GM18951 (cell line): Measurements from ENCODE around the gene NAGS.
A peak's percentile ranks its signal among the peaks of the same experiment; 100 is the strongest.
"Not testable (repeated sequence)": the region's sequence is repeated elsewhere in the genome, so short reads cannot be mapped to it uniquely, and the experiment has no call there.

Source experiments
- POLR2A ChIP-seq: IDR thresholded peaks from 4 replicates; pipeline ENCODE4 v1.6.1; 2011; ENCODE audit warnings: mild to moderate bottlenecking; ENCODE audit not compliant: insufficient read length, insufficient read depth; ENCODE audit errors: extremely low read depth
- in situ Hi-C: fragments of 300-500 bp; cut with MboI; formaldehyde crosslinking; loops from one replicate; pipeline ENCODE4 v1.12.0; 2022; ENCODE audit warnings: low sequenced_read_pairs, mixed read lengths, inconsistent platforms; ENCODE audit not compliant: unreplicated experiment

Gene NAGS

DNA sequence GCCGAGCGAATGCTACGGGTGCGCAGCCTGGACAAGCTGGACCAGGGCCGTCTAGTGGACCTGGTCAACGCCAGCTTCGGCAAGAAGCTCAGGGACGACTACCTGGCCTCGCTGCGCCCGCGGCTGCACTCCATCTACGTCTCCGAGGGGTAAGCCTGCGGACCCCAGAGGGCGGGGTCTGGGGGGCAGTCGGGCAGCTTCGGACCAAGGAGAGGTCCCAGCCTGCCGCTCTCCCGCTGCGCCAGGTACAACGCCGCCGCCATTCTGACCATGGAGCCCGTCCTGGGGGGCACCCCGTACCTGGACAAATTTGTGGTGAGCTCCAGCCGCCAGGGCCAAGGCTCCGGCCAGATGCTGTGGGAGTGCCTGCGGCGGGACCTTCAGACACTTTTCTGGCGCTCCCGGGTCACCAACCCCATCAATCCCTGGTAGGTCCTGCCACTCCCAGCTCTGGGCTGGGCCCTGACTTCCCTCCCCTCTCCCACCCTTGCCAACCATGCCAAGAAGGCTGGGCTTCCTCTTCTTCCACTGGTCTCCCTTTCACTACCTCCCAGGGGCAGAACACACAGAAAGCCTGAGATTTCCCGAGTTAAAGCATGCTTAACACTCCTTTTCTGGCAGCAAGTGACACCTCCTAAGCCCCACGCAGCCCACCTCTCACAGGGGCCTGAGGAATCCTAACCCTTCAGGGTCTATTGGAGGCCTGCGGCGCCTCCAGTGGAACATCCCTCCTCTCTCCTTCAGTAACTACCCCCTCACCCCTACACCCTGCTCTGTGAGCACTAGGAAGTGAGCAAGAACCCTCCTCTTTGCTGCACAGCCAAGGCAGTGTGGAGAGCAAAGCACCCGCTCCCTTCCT lies 3.2 kb downstream of the NAGS start:
- no peak for TF ChIP-seq POLR2A
- in situ Hi-C loops: no loop called here

- TF ChIP-seq POLR2A: no peak
- in situ Hi-C loops: no loop called here
These were observed 3.9 kb downstream of the NAGS start for GRCh38 chr17:44008205-44008909.

DNA sequence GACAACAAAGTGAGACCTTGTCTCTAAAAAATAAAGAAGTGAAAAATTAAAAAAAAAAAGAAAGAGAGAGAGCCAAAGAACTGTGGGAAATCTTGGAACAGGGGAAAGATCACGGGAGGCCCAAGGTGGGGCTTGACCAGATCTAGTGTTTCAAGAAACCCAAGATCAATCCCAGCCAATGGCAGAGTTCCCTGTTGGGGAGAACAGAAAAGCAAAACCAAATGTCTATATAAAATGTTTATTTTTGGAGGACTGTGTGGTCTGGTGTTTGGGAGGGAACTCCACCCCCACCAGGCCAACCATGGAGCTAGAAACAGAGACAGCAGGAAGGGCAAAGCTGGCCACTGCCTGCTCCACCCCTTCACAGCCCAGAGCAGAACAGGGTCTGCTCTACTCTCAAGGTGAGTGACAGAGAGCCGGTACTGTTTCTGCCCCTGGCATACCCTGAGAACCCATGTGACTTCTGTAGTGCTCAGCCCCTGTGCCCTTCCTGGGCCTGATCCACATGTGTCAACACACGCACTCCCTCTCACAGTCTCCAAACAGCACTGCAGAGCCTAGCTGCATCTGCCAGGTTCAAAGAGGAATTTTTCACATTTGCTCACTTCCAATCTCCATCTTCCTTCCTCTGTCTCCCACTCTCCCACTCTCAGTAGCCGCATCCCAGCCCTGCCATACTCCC lies 6.7 kb downstream of the NAGS start:
- TF ChIP-seq POLR2A: no peak
- in situ Hi-C loops: no loop called here

DNA sequence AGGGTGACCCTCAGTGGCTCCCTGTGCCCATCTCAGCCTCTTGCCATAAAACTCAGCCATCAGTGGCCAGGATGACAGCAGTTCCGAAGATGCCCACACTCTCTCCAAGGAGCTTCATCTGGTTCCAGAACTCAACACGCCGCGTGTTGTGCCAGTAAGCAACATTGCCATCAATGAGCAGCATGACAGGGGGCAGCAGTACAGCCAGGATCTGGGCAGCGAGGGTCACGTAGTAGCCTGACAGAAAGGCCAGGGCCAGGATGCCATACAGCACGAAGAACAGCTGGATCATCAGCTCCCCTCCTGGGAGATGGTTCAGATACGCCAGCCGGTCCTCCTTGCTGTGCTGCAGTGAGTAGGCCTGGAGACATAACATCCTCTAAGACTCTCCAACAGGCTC lies 7.5 kb downstream of the NAGS start:
- in situ Hi-C loops: no loop called here
- no peak for TF ChIP-seq POLR2A

GRCh38 chr17:44012391-44012790 lies 8.0 kb downstream of the NAGS start:
- TF ChIP-seq POLR2A: no peak
- in situ Hi-C loops: no loop called here

- in situ Hi-C loops: no loop called here
- no peak for TF ChIP-seq POLR2A
These were observed 8.5 kb downstream of the NAGS start for GRCh38 chr17:44012874-44013273.

- no peak for TF ChIP-seq POLR2A
- in situ Hi-C loops: no loop called here
These were observed 9.7 kb downstream of the NAGS start for GRCh38 chr17:44014133-44014436.

DNA sequence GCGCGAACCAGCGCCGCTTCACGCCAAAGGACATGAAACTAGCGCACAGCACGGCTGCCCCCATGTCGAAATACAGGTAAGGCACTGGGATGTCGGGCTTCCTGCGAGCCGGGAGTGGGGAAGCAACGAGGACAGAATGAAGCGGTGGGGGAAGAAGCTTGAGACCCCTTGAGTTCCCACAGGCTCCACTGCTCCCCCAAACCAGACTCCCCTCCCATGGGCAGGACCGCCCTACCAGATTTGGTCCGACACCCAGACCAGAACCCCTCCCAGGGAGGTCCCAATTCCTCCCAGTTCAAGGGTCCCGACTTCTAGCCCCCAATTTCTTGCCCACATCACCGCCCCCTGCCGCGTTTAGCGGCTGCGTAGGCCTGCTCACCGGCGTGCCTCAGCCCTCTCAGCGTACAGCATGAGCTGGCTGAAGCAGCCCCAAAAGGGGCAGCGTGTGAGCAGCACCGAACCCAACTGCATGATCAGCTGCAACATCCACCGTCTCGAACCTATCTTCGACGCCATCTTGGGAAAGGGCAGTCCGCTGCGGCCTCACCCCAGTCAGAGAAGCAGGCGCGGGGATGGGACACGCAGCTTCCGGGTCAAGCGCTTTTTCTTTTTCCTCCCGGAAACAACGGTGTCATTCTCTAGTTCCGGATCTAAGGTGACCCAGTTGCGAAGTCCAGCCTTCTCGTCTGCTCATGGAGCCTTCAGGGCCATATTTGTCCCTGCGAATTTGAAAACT lies 10.2 kb downstream of the NAGS start, which contains the start of gene TMEM101:
TMEM101 (minus strand) TSS at position 527 of the 736 bp plus-strand sequence; CDS start at position 516, 11 bp downstream.
- TF ChIP-seq POLR2A: peak; percentile 74
- in situ Hi-C loops: no loop called here

DNA sequence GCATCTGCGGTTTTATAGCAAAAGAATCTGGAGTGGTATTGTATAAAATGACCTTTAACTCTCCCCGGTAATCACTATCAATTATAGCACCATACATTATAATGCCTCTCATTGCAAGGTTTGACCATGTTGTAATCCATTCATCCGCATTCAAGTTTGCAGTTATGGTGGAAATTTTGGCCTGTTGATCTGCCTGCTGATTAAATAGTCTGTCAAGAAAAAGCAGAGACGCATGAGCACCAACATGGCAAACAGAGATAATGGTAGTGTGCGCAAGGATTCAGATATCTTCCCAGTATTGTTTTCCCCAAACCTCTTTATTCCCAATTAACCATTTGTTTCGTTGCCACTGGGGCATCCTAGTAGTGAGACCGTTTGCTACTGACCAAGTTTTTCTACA lies 16.8 kb downstream of the NAGS start:
- in situ Hi-C loops: not testable (repeated sequence)

GRCh38 chr17:44022246-44022645 lies 17.8 kb downstream of the NAGS start:
- in situ Hi-C loops: no loop called here
- no peak for TF ChIP-seq POLR2A

DNA sequence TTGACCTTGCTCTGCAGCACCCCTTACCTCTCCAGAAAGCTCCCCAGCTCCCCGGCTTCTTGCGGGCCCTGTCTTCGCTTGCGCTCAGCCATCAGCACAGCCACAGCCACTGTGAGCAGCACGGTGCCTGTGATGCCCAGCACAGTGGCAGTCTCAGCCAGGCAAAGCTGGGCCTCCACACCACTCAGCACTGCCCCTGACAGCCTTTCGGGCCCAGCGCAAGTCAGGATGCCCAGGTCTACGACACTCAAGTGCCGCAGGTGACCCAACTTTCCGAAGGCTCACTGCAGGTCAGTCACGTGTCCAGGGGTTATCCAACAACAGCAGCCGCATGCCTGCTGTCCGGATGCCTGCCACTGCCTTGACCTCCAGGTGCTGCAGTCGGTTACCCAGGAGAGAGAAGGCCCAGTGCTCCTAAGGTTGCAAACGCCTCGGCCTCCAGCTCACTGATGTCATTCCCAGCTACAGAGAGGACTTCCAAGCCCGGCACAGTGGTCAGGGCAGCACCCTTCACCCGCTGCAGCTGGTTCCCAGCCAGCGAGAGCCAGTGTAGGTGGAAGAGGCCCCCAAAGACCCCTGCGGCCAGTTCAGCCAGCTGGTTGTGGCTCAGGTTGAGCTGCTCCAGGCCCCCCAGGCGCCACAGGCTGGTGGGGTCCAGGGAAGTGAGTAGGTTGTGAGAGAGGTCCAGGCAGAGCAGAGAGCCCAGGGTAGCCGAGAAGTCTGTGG lies 19.3 kb downstream of the NAGS start:
- in situ Hi-C loops: no loop called here
- TF ChIP-seq POLR2A: no peak

DNA sequence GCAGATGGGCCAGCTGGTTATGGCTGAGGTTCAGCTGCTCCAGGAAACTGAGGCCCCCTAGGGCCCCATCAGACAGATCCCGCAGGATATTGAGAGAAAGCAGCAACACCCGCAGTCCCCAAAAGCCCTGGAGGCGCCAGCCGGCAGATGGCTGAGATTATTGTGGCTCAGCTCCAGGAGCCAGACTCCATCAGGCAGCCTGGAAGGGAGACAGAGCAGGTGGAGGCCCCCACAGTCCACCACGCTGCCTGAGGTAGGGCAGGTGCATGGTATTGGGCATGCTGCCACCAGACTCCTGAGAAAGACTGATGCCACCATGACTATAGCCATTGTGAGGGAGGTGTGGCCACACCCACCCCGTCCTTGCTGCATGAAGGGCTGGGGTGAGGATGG lies 19.8 kb downstream of the NAGS start:
- in situ Hi-C loops: no loop called here
- no peak for TF ChIP-seq POLR2A
